ENCODE data around the gene PACSIN2.

GRCh38 chr22:42895541-42895981 is 119.4 kb downstream of the PACSIN2 start:
- TF ChIP-seq CTCF (IDR thresholded peaks at IDR 0.05; ENCODE audit: low read depth, low read length) (no peak), POLR2A (IDR thresholded peaks at IDR 0.05; ENCODE audit: extremely low read depth, insufficient read length) (no peak), MAX (IDR thresholded peaks at IDR 0.05; ENCODE audit: low read depth, low read length) (no peak), MYC (IDR thresholded peaks at IDR 0.05; ENCODE audit: low read depth, low read length) (no peak)
